HG03159 (cell line): ENCODE measurements around the gene ENOX2.

Source experiments
- ATAC-seq: cut with Tn5 transposase; IDR thresholded peaks from one replicate; pipeline ENCODE4 v1.9.1; 2021; ENCODE audit warnings: mild to moderate bottlenecking, moderate library complexity; ENCODE audit not compliant: unreplicated experiment

The ENOX2 gene

GRCh38 chrX:130885508-130885907 lies 17.5 kb downstream of the ENOX2 start:
- ATAC-seq: no peak

DNA sequence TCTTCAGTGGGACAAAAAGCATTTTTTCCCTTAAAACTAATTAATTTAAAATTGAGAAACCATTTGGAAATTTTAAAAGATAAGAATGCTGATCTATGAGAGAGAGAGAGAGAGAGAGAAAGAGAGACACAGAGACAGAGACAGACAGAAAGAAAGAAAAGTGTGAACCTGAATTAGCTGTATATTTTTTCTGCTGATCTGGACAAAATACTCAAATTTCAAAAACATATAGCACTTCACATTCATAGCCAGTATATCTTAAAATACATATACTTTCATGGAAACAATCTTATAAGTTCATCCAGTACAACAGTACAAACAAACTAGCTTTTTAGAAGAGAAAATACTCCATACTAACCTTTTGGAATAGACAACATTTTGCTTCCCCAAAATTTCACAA lies 18.4 kb downstream of the ENOX2 start:
- no peak for ATAC-seq

DNA sequence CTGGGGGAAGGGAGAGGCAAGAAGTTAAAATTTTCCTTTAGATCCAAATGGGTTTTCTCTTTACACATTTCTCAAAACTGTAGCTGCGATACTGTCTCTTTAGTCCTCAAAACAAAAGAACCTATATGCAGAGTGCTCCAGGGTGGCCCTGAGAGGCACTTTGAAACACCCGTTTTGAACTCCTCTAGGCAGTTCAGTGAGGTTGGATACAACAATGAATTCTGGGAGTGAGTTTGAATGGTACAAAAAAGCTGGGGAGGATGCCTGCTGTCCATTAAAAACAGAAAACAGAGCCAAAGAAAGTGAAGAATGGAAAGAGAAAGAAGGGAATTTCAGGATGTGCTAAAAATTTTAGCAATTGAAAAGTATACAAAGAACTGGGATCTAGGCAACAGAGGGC lies 23.1 kb downstream of the ENOX2 start:
- ATAC-seq: no peak

DNA sequence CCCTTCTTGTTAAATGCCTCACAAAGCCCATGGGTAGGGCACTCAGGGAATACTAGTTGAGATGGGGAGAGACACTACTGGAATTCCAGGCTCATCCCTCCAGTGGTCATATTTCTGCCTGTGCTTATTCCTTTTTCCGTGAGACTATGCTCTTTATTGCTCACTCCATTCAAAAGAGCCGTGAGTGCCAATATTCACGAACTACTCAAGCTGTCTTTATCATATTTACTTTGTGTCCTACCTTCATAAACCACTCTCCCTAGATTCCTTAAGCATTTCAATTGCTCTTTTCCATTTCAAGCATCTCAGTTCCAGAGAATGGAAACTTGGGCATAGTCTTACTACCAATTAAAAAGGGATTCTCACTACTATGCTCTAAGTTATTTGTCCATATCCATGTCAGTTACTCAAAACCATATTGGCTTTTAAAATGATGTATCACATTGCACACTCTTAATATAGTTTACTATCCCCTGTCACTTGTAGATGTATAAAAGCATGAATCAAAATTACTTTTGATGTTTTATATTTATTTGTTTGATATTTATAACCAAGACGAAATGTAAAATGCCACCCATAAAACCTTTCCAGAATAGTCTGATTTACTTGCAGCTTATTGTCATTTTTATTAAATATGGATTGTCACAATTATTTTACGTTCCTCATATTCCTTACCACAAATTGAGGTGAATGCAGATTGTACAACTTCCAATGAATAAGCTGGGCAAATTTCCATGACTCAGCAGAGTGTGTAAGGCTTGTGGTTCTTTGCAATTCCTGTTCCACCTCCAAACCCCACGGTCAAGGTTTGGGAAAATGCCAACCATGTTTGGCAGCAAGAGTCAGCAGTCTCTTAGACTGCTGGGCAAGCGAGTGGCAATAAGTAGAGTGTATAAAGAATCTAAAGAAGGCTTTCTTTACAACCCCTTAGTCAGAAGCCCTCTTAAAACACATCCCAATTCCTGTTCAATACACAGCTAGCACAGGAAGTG lies 24.4 kb downstream of the ENOX2 start:
- no peak for ATAC-seq

GRCh38 chrX:130877892-130878341 lies 25.1 kb downstream of the ENOX2 start:
- no peak for ATAC-seq

- no peak for ATAC-seq
Observed at GRCh38 chrX:130876226-130876625, 26.8 kb downstream of the ENOX2 start.

GRCh38 chrX:130874751-130875150 lies 28.3 kb downstream of the ENOX2 start:
- ATAC-seq: no peak

DNA sequence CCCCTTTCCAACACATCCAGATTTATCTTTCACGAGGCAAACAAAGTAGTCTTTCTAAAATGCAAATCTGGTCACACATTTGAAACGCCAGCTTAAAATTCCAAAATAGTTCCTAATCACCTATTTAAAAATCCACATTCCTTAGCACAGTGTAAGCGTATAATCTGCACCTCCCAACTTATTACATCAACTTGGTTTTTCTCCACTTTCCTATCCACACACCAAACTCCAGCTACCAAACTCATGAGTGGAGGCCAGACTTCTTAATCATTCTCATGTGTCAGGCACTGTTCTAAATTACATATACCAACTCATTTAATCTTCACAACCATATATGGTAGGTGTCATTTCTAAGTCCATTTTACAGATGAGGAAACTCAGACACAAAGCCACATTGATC lies 33.8 kb downstream of the ENOX2 start:
- ATAC-seq: no peak

DNA sequence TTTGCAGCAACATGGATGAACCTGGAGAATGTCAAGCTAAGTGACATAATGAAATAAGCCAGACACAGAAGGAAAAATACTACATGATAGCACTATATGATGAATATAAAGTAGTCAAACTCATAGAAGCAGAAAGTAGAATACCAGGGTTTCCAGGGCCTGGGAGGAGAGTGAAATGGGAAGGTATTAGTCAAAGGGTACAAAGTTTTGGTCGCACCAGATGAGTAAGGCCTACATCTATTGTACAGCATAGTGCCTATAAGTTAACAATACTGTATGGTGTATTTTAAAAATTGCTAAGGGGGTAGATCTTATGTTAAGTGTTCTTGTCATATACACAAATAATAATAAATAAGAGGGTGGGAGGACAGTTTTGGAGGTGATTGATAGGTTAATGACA lies 41.5 kb downstream of the ENOX2 start:
- no peak for ATAC-seq

- ATAC-seq: peak; percentile 74
Observed at GRCh38 chrX:130857207-130857606, 45.8 kb downstream of the ENOX2 start.

GRCh38 chrX:130851569-130851968 lies 51.4 kb downstream of the ENOX2 start:
- ATAC-seq: no peak

DNA sequence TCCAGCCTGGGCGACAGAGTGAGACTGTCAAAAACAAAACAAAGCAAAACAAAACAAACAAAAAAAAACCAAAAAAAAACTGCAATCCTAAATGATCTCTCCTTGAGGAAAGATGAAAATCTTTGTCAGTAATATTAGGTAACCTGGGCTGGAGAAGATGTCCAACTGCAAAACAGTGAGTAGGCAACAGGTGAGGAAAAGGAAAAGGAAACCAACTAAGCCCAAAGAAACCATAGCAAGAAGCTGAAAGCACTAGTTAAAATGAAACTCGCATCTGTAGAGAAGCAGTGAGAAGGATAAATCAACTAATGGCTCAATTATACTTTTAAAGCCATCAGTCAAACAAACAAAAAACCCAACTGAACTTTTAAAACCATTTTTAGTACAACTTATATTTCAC lies 54.2 kb downstream of the ENOX2 start:
- ATAC-seq: peak; percentile 73

GRCh38 chrX:130846746-130847145 lies 56.3 kb downstream of the ENOX2 start:
- no peak for ATAC-seq

DNA sequence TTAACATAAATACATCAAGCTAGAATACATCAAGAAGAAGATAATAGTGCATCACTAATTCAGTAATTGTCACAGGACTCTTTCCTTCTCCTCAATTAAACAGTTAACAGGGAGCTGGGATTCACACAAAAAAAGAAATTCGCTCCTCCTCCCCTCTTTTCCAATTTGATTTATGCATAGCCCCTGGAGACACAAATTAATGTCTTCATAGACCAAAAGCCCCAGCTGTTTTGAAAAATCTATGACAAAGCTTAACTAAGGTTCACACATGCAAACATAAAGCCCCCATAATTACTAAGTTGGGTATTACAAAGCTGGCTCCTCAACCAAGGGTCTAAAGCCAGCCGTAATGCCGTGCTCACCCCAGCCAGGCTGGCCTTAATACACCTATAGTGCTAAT lies 61.2 kb downstream of the ENOX2 start:
- ATAC-seq: no peak

DNA sequence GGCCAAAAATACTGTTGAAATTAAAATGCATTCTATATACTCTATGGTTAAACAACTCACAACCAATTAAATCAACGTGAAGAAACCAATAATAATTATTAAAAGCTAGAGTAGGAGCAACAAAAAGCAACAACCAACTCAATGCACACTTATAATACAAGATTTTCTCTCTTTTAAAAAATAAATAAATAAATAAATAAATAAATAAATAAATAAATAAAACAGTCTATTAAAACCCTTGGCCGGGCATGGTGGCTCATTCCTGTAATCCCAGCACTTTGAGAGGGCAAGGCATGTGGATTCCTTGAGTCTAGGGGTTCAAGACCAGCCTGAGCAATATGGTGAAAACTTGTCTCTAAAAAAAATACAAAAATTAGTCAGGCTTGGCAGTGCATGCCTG lies 62.7 kb downstream of the ENOX2 start:
- no peak for ATAC-seq

DNA sequence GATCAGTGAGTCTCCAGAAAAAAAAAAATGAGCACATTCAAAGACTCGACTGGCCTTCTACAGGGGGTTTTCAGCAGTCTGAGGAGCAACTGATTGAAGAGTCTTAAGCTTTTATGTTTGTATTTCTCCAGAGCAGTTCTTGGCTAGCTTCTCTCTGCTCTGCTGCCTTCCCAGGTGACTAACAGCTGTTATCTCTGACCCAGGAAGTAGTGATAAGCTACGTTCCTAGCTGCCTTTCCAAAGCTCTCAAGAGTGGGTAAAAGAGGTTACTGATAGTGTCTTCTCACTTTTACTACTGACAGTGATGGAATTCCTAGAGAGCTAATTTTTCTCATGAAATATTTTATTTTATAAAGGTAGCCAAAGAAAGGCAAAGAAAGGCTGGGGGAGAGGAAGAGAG lies 66.6 kb downstream of the ENOX2 start:
- ATAC-seq: peak; percentile 58

GRCh38 chrX:130834830-130835229 lies 68.2 kb downstream of the ENOX2 start:
- no peak for ATAC-seq

- no peak for ATAC-seq
Observed at GRCh38 chrX:130834149-130834548, 68.9 kb downstream of the ENOX2 start.

GRCh38 chrX:130831347-130831722 lies 71.7 kb downstream of the ENOX2 start:
- ATAC-seq: no peak

GRCh38 chrX:130830599-130831346 lies 72.2 kb downstream of the ENOX2 start:
- no peak for ATAC-seq

GRCh38 chrX:130829526-130830515 lies 73.2 kb downstream of the ENOX2 start:
- no peak for ATAC-seq
